GM19468 (cell line): Measurements from ENCODE around the gene MCF2L.

Experiments used
- ATAC-seq: cut with Tn5 transposase; IDR thresholded peaks from one replicate; pipeline ENCODE4 v1.9.1; 2021; ENCODE audit warnings: mild to moderate bottlenecking, moderate library complexity, moderate number of reproducible peaks; ENCODE audit not compliant: unreplicated experiment; ENCODE audit errors: extremely low read depth

Gene MCF2L

GRCh38 chr13:113058988-113059850 lies 90.2 kb downstream of the MCF2L start:
- ATAC-seq = no peak

- no peak for ATAC-seq
Measured at GRCh38 chr13:113059891-113060290, 90.9 kb downstream of the MCF2L start.

GRCh38 chr13:113060557-113061270 lies 91.7 kb downstream of the MCF2L start:
- no peak for ATAC-seq

GRCh38 chr13:113061271-113061625 lies 92.2 kb downstream of the MCF2L start:
- no peak for ATAC-seq

- no peak for ATAC-seq
Measured at GRCh38 chr13:113061796-113062425, 92.9 kb downstream of the MCF2L start.

GRCh38 chr13:113062691-113063090 lies 93.7 kb downstream of the MCF2L start:
- ATAC-seq = no peak

- no peak for ATAC-seq
Measured at GRCh38 chr13:113063091-113063491, 94.1 kb downstream of the MCF2L start.

GRCh38 chr13:113064000-113064533 lies 95.1 kb downstream of the MCF2L start:
- no peak for ATAC-seq

GRCh38 chr13:113064534-113065405 lies 95.8 kb downstream of the MCF2L start:
- no peak for ATAC-seq

GRCh38 chr13:113065406-113066141 lies 96.6 kb downstream of the MCF2L start:
- ATAC-seq = no peak

GRCh38 chr13:113066142-113066455 lies 97.1 kb downstream of the MCF2L start:
- no peak for ATAC-seq

- ATAC-seq = no peak
Measured at GRCh38 chr13:113066746-113067145, 97.7 kb downstream of the MCF2L start.

GRCh38 chr13:113069861-113070805 lies 101.1 kb downstream of the MCF2L start:
- no peak for ATAC-seq

GRCh38 chr13:113070855-113071254 lies 101.8 kb downstream of the MCF2L start:
- no peak for ATAC-seq

GRCh38 chr13:113072376-113072775 lies 103.4 kb downstream of the MCF2L start:
- no peak for ATAC-seq

GRCh38 chr13:113073942-113074341 lies 104.9 kb downstream of the MCF2L start:
- no peak for ATAC-seq

- no peak for ATAC-seq
Measured at GRCh38 chr13:113074401-113074800, 105.4 kb downstream of the MCF2L start.

- ATAC-seq = no peak
Measured at GRCh38 chr13:113074876-113075275, 105.9 kb downstream of the MCF2L start.
